Tibial nerve (tissue), 4 donors: ENCODE results near the gene ZNF138. TPM values are rescaled to one million over a fixed set of nuclear protein-coding genes. Genes with fewer than 3 reads are reported as not detected.
"Not testable (repeated sequence)": the region's sequence is repeated elsewhere in the genome, so short reads cannot be mapped to it uniquely, and the experiment has no call there.

Experiments used
- DNase-seq, 2 donors: peaks; one replicate each; pipeline ENCODE4 v3.0.0-alpha.2; 2019; ENCODE audit warnings: low spot score in 2 of 2
- H3K27ac ChIP-seq, 4 donors: fragments of 200-600 bp; sonication (generic) in 3 of 4; one replicate each; pipeline ENCODE4 v1.5.1; 2017 to 2019; ENCODE audit warnings: mild to moderate bottlenecking in 1 of 4
- H3K27me3 ChIP-seq, 2 donors: fragments of 200-600 bp; sonication (generic) in 1 of 2; one replicate each; pipeline versions ENCODE4 v1.5.1 to v1.6.0; 2017 to 2019
- H3K36me3 ChIP-seq, 3 donors: fragments of 200-600 bp; sonication (generic); one replicate each; pipeline ENCODE4 v1.5.1; 2018 to 2019
- H3K4me1 ChIP-seq, 4 donors: fragments of 200-600 bp; sonication (generic) in 3 of 4; one replicate each; pipeline ENCODE4 v1.5.1; 2017 to 2019
- H3K4me3 ChIP-seq, 4 donors: fragments of 200-600 bp; sonication (generic) in 3 of 4; one replicate each; pipeline ENCODE4 v1.5.1; 2017 to 2019; ENCODE audit warnings: mild to moderate bottlenecking in 1 of 4, moderate library complexity in 1 of 4
- H3K9me3 ChIP-seq, 4 donors: fragments of 200-600 bp; sonication (generic) in 3 of 4; one replicate each; pipeline ENCODE4 v1.5.1; 2017 to 2019
- CTCF ChIP-seq, 5 experiments: fragments of 200-600 bp in 3 of 5; fragments of 450-650 bp in 2 of 5; sonication (generic) in 3 of 5; IDR thresholded peaks; one replicate each; pipeline ENCODE4 v1.5.1; 2016 to 2019; ENCODE audit warnings: antibody characterized with exemption in 5 of 5, mild to moderate bottlenecking in 3 of 5, moderate library complexity in 2 of 5
- EP300 ChIP-seq, 2 donors: sonication (generic); formaldehyde crosslinking; IDR thresholded peaks; one replicate each; pipeline ENCODE4 v1.6.1; 2017; ENCODE audit warnings: antibody characterized with exemption in 2 of 2, mild to moderate bottlenecking in 1 of 2
- POLR2A ChIP-seq, 2 donors: fragments of 450-650 bp; IDR thresholded peaks; one replicate each; pipeline ENCODE4 v1.6.1; 2017; ENCODE audit warnings: antibody characterized with exemption in 2 of 2, mild to moderate bottlenecking in 2 of 2, moderate library complexity in 2 of 2
- WGBS, 2 donors: methylation state at CpG; one replicate each; pipeline ENCODE4 v1.1.5; 2018; 5-methylcytosine and 5-hydroxymethylcytosine counted together
- total RNA-seq, 4 donors: library from RNA; depleted of rRNA; stranded (reverse); fragments of >200 nt; gene quantifications; one replicate each; pipeline ENCODE4 v1.1.0, GENCODE V29; 2016

Gene ZNF138
- total RNA-seq, 4 donors from 2014 or later = 9.9 to 14.7 (median 13.3) TPM

- H3K27ac ChIP-seq = no peak overlapping the region
- no peaks in the 10 kb centered on the region for H3K4me1 ChIP-seq
- no peaks in the 10 kb centered on the region for H3K27me3 ChIP-seq
- H3K4me3 ChIP-seq = no peak overlapping the region
- peaks cover 0 to 24% (median 3%) of the 10 kb centered on the region in 3 donors for H3K36me3 ChIP-seq
- DNase-seq = no peak
- H3K9me3 ChIP-seq = no peaks in the 10 kb centered on the region
- TF ChIP-seq POLR2A (IDR thresholded peaks at IDR 0.05) = no peak
- TF ChIP-seq EP300 (IDR thresholded peaks at IDR 0.05) = no peak
- no peak for TF ChIP-seq CTCF (IDR thresholded peaks at IDR 0.05)
Measured at GRCh38 chr7:64811767-64812166, 17.5 kb downstream of the ZNF138 start.

GRCh38 chr7:64830926-64831325 is 36.7 kb downstream of the ZNF138 start:
- no peaks in the 10 kb centered on the region for H3K27me3 ChIP-seq
- H3K9me3 ChIP-seq = no peaks in the 10 kb centered on the region
- no peak for DNase-seq
- peaks cover 0 to 32% (median 0%) of the 10 kb centered on the region in 3 donors for H3K36me3 ChIP-seq
- WGBS, 2 donors = 91 to 98% methylated on average over 1 of the region's 1 CpG
- no peak for TF ChIP-seq CTCF (IDR thresholded peaks at IDR 0.05)
- no peak for TF ChIP-seq POLR2A (IDR thresholded peaks at IDR 0.05)
- H3K27ac ChIP-seq = no peak overlapping the region
- no peak overlapping the region for H3K4me3 ChIP-seq
- no peaks in the 10 kb centered on the region for H3K4me1 ChIP-seq

- no peaks in the 10 kb centered on the region for H3K9me3 ChIP-seq
- TF ChIP-seq EP300 (IDR thresholded peaks at IDR 0.05) (no peak), CTCF (IDR thresholded peaks at IDR 0.05) (no peak), POLR2A (IDR thresholded peaks at IDR 0.05) (no peak)
- 79 to 89% methylated on average over 4 of the region's 4 CpGs for WGBS, 2 donors
- peaks cover 0 to 28% (median 0%) of the 10 kb centered on the region in 3 donors for H3K36me3 ChIP-seq
- H3K27me3 ChIP-seq = no peaks in the 10 kb centered on the region
- no peaks in the 10 kb centered on the region for H3K4me1 ChIP-seq
- H3K4me3 ChIP-seq = no peak overlapping the region
- no peak overlapping the region for H3K27ac ChIP-seq
- DNase-seq = no peak
Measured at GRCh38 chr7:64832136-64832535, 37.9 kb downstream of the ZNF138 start.

- TF ChIP-seq EP300 (IDR thresholded peaks at IDR 0.05) (no peak), CTCF (IDR thresholded peaks at IDR 0.05) (no peak), POLR2A (IDR thresholded peaks at IDR 0.05) (no peak)
- H3K4me1 ChIP-seq = no peaks in the 10 kb centered on the region
- H3K9me3 ChIP-seq = no peaks in the 10 kb centered on the region
- no peak overlapping the region for H3K4me3 ChIP-seq
- DNase-seq = no peak
- H3K27ac ChIP-seq = no peak overlapping the region
- peaks cover 0 to 28% (median 0%) of the 10 kb centered on the region in 3 donors for H3K36me3 ChIP-seq
- WGBS, 2 donors = 72 to 74% methylated on average over 16 of the region's 16 CpGs
- H3K27me3 ChIP-seq = no peaks in the 10 kb centered on the region
Measured at GRCh38 chr7:64834989-64835388, 40.8 kb downstream of the ZNF138 start.

GRCh38 chr7:64835856-64836255 is 41.6 kb downstream of the ZNF138 start:
- not testable (repeated sequence) for H3K4me1 ChIP-seq, DNase-seq, H3K27ac ChIP-seq, H3K9me3 ChIP-seq, H3K4me3 ChIP-seq, H3K27me3 ChIP-seq
- WGBS, 2 donors = 93% methylated on average over 8 of the region's 8 CpGs
- peaks cover 0 to 22% (median 0%) of the 10 kb centered on the region in 3 donors for H3K36me3 ChIP-seq

- H3K9me3 ChIP-seq, H3K27ac ChIP-seq, DNase-seq, H3K27me3 ChIP-seq, H3K4me3 ChIP-seq, H3K4me1 ChIP-seq, H3K36me3 ChIP-seq: not testable (repeated sequence)
- WGBS, 2 donors = 81 to 96% methylated on average over 2 to 6 of the region's 17 CpGs
Measured at GRCh38 chr7:64838051-64838450, 43.8 kb downstream of the ZNF138 start.
